Hematopoietic multipotent progenitor cell treated with erythropoietin and hydrocortisone succinate and interleukin-3 and kit ligand, for 6 days (in vitro differentiated cells): ENCODE measurements around the gene RITA1.
"Not testable (repeated sequence)": the region's sequence is repeated elsewhere in the genome, so short reads cannot be mapped to it uniquely, and the experiment has no call there.

ENCODE experiments used
- DNase-seq: peaks from one replicate; pipeline ENCODE4 v3.0.0-alpha.2; 2015

RITA1 gene, protein sequence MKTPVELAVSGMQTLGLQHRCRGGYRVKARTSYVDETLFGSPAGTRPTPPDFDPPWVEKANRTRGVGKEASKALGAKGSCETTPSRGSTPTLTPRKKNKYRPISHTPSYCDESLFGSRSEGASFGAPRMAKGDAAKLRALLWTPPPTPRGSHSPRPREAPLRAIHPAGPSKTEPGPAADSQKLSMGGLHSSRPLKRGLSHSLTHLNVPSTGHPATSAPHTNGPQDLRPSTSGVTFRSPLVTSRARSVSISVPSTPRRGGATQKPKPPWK

DNA sequence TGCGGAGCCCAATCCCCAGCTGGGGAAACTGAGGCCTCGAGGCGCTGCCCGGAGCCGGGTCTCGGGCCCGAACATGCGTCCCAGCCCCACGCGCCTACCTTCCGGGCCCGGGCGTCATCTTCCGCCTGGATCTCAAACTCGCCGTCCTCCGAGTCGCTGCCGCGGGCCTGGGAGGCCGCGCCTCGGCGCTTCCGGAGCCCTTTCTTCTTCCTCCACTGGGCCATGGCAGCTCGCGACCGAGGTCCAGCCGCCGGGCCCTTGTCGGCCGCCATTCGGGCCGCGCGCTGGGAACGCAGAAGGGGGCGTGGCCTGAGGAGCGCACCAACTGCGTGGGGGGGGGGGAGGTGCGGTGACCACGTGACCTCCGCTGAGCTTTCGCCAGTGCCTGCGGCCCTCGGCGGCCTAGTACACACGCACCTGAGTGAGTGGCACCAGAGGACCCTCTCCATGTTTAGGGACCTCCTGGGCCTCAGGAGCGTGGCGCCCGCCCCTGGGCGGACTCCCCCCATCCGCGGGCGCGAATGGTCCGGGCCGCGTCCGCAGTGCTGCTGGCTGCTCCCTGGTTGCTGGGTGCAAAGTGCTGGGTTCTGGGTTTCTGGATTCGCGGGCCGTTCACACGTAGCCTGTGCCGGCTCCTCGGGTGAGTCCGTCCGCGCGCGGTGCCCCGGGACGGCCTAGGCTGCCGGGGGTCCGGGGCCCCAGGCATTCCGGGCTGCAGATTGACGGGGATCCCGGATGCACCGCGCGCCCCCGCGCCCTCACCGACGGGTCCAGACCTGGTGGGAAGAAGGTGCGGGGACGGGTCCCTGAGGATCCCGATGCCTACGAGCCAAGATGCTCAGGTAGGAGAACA, at the start of gene RITA1, which contains the start of gene DDX54:
RITA1 (plus strand) TSS at position 542 of the 853 bp plus-strand sequence. CDS start 1,026 bp downstream, outside the sequence.
DDX54 (minus strand) TSS at position 299 of the 853 bp plus-strand sequence; CDS start at position 272, 27 bp downstream.
- peak; percentile 88 for DNase-seq

DNA sequence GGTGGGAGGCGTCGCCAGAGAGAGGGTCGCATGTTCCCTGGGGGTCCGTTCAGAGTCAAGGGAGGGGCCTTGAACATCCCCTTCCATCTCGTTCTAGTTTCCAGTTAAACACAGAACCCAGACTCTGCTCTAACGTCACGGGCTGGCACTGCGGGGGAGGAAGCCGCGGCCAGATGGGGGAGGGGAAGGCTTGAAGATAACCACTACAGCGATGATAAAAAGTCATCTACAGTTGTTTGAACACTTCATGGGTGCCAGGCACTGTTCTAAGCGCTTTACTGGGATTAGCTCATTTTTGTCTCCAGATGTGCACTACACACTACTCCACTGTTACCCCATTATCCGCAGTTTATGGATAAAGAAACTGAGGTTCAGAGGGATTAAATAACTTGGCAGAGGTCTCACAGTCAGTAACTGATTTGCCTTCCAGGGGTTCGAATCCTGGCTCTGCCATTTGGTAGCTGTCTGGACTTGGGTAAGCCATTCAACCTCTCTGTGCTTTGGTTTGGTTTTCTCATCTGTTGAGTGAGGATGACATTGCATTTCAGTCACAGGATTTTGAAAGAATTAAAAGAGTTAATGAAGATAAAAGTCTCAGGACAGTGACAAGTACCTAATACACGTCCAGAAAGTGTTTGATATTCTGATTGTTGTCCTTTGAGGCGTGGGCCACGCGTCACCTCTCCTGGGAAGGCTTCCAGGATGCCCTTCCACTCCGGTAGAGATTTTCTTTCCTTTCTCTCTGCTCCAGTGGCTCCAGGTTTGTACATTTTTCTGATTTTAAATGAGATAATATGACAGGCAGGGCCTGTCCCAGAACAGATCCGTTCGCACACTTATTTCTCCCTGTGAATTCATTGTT, 49.2 kb upstream of the RITA1 start:
- peak; percentile 68 for DNase-seq

DNA sequence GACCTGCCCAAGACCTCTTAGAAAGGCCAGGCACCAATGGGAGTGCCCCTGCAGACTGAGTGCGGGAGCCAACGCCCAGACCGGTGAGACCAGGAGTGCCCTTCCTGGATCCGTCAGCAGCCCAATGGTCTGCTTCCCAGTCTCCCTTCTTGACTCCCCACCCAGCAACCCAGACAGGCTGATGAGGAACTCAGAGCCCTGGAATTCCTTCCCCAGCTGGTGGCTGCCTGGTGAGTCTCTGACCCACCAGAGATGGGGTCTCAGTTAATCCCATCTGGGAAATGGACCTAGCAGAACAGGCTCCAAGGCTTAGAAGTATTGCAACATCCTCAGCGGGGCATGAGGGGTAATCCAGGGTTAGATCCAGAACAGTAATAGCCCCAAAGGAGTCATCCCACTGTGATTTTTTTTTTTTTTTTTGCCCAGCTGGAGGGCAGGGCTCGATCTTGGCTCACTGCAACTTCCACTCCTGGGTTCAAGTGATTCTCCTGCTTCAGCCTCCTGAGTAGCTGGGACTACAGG, 48.5 kb upstream of the RITA1 start:
- DNase-seq = no peak

DNA sequence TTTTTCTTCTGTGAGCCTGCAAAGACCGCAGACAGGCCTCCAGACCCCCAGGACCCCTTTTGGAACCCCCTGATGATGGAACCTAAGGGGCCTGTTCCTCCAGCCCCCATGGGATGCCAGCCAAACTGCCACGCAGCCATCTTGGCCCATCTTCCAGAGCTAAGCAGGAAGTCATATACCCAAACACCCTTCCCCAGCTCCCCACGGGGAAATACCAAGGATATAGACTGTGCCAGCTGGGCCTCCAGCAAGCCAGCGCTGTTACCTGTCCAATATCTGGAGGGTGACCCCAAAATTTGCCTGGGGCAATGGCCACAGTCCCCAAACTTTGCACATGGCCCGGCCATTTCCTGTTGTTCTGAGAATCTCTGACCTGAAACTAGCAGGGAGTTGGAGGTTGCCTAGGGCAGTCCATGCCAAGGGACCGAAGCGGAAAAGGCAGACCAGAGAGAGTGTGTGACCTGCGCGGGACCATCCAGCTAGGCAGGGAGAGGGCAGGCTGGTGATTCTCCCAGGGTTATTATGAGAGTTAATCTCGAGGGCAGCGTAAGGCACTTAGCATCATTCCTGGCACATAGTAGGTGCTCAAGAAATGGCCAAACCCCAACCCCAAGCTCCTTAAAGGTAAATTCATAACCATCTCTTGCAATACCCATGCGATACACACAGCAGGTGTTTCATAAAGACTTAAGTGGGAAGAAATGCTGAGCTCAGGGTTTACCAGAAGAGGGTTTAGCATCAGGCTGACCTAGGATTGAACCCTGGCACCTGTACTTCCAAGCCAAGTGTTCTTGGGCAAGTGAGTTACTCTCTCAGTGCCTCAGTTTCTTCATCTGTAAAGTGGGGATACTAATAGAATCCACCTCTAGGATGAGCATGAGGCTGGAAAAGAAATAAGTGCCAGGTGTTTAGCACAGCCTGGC, 47.4 kb upstream of the RITA1 start:
- no peak for DNase-seq

DNA sequence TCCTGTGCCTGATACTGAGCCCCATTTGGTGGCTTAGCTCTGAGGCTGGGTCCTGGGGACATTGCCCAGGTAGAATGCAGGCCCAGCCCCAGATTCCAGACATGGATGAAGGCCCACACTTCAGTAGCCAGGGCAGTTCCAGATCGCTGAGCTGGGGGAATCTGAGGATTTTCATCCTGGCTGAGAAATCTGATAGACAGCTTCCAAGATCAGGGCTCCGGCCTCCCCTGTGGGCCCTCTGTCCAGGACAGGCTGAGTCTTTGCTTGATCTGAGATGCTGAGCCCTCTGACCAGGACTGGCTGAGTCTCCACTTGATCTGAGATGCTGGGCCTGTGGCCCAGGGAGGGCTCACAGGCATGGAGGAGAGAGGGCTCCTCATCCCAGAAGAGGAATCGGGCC, 46.7 kb upstream of the RITA1 start:
- DNase-seq = no peak

DNA sequence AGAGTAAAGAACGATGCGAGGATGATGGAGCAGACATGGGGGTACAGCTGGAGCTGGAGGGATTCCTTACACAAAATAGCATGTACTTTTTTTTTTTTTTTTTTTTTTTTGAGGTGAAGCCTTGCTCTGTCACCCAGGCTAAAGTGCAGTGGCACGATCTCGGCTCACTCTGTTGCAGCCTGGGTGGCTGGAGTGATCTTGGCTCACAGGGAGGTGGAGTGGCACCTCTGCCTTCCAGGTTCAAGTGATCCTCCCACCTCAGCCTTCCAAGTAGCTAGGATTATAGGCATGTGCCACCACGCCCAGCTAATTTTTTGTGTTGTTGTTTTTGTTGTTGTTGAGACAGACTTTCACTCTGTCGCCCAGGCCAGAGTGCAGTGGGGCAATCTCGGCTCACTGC, 44.8 kb upstream of the RITA1 start:
- DNase-seq = no peak

DNA sequence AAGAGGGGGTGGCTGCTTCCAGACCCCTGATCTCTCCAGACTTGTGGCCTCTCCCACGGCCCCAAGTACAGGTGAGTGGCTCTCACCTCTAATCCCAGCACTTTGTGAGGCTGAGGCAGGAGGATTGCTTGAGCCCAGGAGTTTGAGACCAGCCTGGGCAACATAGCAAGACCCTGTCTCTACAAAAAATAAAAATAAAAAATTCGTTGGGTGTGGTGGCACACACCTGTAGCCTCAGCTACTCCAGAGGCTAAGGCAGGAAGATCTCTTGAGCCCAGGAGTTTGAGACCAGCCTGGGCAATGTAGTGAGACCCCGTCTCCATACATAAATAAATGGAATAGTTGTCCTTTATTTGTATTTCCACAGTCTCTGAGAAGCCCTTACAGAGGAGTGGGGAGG, 43.8 kb upstream of the RITA1 start:
- DNase-seq = not testable (repeated sequence)

DNA sequence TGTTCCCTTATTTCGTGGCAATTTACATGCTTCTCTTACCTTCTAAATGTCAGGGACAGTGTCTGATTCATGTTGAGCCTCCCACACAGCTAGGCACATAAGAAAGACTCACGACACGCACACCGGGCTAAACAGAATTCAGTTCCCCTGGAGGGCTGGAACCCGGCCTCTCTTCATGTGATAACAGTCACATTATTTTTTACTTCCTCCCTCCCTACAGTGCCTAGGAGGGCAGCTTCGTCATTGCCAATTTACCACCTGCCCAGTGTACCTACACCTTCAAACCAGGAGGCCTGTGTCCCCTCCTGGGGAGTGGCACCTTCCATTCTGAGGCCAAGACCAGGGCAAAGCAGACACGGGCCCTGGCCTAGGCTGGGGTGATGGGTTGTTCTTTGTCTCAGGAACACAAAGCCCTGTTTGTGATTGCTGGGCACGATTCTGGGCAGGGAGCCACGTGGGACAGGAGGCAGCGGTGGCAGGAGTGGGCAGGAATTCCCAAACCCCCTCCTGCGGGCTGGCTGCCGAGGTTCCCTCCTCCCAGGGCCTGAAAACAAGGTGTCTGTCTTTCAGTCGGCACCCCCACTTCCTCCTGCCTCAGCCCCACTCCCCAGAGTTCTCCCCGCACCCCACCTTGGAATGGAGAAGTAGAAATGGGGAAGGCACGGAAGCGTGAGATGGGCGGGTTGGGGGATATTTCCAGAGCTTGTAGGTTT, 43.2 kb upstream of the RITA1 start:
- DNase-seq = peak; percentile 41

DNA sequence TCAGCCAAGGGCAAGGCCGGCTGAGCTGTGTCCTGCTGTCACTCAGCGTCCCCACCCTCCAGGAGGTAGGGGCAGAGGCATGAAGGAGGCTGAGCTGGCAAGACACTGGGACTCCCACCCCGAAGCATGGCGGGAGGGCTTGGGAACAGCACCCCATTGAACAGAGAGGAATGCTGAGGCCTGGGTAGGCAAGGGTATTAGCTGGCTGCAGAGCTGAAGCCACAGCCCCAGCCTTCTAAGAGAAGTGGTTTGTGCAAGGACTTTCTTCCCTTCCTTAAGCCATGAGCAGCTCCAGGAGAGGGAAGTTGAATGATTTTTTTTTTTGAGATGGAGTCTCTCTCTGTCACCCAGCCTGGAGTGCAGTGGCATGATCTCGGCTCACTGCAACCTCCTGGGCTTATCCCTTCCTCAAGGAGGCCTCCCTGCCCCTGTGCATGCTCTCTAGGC, 42.6 kb upstream of the RITA1 start:
- no peak for DNase-seq

DNA sequence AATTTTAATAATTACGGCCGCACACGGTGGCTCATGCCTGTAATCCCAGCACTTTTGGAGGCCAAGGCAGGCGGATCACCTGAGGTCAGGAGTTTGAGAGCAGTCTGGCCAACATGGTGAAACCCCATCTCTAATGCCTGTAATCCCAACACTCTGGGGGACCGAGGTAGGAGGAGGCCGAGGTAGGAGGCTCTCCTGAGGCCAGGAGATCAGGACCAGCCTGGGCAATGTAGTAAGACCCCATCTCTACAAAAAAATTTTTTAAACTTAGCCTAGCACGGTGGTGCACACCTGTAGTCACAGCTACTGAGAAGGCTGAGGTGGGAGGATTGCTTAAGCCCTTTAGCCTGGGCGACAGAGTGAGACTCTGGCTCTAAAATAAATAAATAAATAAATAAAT, 41.6 kb upstream of the RITA1 start:
- DNase-seq = no peak

DNA sequence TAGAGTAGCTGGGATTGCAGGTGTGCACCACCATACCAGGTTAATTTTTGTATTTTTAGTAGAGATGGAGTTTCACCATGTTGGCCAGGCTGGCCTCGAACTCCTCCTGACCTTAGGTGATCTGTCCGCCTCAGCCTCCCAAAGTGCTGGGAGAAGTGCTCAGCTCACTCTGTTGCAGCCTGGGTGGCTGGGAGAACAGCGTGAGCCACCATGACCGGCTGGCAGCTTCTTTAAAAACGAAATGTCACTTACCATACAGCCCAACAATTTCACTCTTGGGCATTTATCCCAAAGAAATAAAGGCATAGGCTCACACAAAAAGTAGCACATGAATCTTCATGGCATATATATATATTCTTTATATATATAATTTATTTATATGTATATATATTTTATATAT, 40.7 kb upstream of the RITA1 start:
- DNase-seq = no peak

DNA sequence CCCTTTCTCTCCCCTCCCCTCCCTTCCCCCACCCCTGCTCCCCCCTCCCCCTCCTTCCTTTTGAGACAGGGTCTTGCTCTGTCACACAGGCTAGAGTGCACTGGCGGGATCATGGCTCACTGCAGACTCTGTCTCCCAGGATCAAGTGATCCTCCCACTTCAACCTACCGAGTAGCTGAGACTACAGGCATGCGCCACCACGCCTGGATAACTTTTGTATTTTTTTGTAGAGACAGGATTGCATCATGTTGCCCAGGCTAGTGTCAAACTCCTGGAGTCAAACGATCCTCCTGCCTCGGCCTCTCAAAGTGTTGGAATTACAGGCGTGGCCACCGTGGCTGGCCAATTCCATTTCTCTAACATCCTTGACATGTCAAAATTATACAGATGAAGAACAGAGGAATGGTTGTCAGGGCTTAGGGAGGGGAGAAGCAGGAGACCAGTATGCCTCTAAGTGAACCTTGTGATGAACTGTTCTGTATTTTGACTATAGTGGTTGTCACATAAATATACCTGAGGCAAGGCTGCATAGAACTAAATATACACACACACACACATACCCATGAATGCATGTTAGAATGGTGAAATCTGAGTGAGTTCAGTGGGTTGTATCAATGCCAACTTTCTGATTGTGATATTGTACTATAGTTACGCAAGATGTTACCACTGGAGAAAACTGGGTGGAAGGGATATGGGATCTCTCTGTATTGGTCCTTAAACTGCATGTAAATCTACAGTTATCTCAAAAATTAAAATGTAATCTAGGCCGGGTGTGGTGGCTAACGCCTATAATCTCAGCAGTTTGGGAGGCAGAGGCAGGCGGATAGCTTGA, 39.6 kb upstream of the RITA1 start:
- no peak for DNase-seq

DNA sequence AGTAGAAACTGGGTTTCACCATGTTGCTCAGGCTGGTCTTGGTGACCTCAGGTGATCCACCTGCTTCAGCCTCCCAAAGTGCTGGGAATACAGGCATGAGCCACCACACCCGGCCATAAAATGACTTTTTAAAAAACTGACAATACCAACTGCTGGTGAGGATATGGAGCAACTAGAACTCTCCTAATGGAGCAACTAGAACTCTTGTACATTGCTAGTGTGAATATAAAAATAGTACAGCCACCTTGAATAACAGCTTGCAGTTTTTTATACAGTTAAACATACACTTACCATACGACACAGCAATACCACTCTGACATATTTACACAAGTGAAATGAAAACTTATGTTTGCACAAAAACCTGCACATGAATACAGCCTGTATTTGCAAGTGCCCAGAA, 38.5 kb upstream of the RITA1 start:
- DNase-seq = no peak

DNA sequence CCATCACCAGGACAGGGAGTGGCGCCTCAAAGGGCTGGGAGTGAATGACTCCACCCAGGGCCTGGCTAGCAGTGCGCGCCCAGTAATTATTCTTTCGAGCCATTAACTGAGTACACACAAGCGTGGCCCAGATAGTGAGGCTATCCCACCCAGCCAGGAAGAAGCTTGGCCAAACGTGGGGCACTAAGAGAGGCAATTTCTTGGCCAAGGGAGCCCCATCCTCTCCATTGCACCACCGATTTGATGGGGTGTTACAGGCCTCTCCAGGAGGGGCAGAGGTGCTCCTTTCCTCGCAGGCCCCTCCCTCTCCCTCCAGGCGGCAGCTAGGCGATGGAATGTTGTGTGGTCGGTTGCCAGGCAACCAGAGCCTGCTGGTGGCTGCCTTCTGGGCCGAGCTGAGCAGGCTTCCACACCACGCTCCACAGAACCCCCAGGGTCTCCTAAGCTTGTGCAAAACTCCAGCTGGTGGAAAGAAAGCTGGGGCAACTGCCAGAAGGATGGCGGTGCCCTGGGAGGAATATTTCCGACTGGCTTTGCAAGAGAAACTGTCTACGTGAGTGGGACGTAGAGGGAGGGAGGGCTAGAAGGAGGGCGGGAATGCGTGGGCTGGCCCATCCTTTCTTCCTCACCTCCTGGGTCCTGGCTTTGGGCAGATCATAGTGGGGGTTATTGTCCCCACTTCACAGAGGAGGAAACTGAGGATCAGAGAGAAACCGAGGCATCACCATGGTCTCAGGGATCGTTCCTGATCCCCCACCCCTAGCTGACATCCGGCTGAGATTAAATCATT, 36.0 kb upstream of the RITA1 start, which contains the start of gene CFAP73:
CFAP73 (plus strand) TSS at position 364 of the 790 bp plus-strand sequence; CDS start at position 498, 134 bp downstream.
- peak; percentile 35 for DNase-seq

DNA sequence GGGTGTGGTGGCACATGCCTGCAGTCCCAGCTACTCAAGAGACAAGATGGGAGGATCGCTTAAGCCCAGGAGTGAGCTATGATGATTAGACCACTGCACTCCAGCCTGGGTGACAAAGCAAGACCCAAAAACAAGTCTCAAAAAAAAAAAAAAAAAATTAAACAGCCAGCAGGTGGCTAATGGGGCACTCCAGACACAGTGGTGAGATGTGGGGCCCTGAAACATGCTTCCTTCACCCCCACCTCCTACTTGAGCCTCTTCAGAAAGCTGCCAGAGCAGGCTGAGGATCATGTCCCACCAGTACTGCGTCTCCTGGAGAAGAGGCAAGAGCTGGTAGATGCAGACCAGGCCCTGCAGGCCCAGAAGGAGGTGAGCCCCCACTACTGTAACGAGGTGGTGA, 33.9 kb upstream of the RITA1 start:
- no peak for DNase-seq

DNA sequence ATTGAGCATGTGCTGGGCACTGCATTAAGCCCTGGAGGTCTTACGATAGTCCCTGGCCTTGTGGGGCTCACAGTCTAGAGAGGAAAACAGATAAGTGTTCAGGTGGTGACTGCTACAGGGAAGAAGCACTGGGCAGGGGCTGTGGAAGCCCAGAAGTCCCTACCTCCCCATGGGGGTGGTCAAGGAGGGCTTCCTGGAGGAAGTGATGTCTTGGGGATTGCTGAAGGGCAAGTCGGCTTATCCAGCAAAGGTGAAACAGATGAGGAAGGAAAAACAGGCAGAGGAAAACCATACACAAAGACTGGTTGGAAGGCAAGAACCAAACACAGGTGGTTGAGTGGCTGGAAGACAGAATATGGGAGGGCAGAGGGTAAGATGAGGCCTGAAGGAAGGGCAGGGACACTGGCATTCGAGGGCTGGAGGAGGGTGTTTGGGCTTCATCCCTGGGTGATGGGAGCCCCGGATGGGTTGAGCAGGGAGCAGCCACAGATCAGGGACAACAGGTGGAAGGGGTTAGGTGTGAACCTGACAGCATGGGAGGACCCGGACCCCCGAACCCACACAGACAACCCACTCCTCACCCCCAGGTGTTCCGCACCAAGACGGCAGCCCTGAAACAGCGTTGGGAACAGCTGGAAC, 33.2 kb upstream of the RITA1 start:
- no peak for DNase-seq

DNA sequence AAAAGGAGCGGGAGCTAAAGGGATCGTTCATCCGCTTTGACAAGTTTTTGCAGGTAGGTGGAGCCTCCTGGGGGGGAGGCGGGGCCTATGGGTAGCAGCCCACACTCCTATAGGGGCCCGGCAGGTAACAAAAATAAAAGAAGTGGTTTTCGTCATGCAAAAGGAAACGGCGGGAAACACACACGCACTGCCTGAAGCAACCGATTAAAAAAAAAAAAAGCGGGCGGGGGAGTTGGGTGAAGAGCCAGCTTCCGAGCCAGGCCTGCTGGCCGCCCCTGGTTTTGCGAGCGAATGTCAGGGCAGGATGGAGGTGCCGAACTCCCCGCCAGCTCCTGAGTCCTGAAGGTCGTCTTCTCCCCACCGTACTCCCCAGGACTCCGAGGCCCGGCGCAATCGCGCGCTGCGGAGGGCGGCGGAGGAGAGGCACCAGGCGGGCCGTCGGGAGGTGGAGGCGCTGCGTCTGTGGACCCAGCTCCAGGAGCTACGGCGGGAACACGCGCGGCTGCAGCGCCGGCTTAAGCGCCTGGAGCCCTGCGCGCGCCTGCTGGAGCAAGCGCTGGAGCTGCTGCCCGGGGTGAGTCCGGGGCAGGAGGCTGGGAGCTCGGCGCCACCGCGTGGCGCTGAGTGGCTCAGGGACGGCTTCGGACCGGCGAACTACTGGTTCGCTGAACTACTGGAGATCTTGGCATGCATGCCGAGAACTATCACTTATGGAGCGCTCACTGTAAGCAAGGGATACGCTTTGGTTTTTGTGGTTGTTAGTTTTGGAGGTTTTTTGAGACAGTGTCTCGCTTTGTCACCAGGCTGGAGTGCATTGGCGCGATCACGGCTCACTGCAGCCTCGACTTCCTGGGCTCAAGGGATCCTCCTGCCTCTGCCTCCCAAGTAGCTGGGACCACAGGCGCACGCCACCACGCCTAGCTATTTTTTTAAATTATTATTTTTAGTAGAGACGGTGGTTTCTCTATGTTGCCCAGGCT, 32.4 kb upstream of the RITA1 start:
- peak; percentile 86 for DNase-seq
